ENCODE data around the gene GTF2H2.
"Not testable (repeated sequence)": the region's sequence is repeated elsewhere in the genome, so short reads cannot be mapped to it uniquely, and the experiment has no call there.

Gene GTF2H2

GRCh38 chr5:71011194-71011792 is 56.2 kb downstream of the GTF2H2 start:
- no peak for DNase-seq

GRCh38 chr5:71006983-71007382 is 60.5 kb downstream of the GTF2H2 start:
- DNase-seq: not testable (repeated sequence)

Data from stimulated activated CD4-positive, alpha-beta T cell treated with anti-CD3 and anti-CD28 coated beads, Interleukin-4, amount 100 ng/mL, for 4 hours (primary cell).